Activated CD4-positive, alpha-beta memory T cell treated with anti-CD3 and anti-CD28 coated beads, Interleukin-2, amount 10 ng/mL, durations not matched to agents 7 days and 5 days (primary cell): ENCODE data around the gene MFNG. TPM values are rescaled to one million over a fixed set of nuclear protein-coding genes. Genes with fewer than 3 reads are reported as not detected.
A peak's percentile ranks its signal among the peaks of the same experiment; 100 is the strongest.

Experiments used
- CTCF ChIA-PET: fragments of 350-600 bp; sonication (Branson Sonifier 250); formaldehyde crosslinking; loops from one replicate; lab custom pipeline; 2021; ENCODE audit warnings: antibody characterized with exemption, inconsistent platforms; lab: Charles Lee
- POLR2A ChIA-PET: fragments of 350-600 bp; sonication (Branson Sonifier 250); formaldehyde crosslinking; loops from one replicate; lab custom pipeline; 2021; ENCODE audit warnings: antibody characterized with exemption; lab: Charles Lee
- DNase-seq: peaks from one replicate; pipeline ENCODE4 v3.0.0-alpha.2; 2020
- H3K27ac Mint-ChIP-seq: one replicate; pipeline ENCODE4 v1.8.0; 2021; ENCODE audit warnings: mild to moderate bottlenecking, mixed read lengths
- H3K27me3 Mint-ChIP-seq: one replicate; pipeline ENCODE4 v1.8.0; 2021; ENCODE audit warnings: mixed read lengths
- H3K36me3 Mint-ChIP-seq: one replicate; pipeline ENCODE4 v1.8.0; 2021; ENCODE audit warnings: low read depth, mixed read lengths
- H3K4me1 Mint-ChIP-seq: one replicate; pipeline ENCODE4 v1.8.0; 2021; ENCODE audit warnings: mixed read lengths
- H3K4me3 Mint-ChIP-seq: one replicate; pipeline ENCODE4 v1.8.0; 2021; ENCODE audit warnings: mild to moderate bottlenecking, mixed read lengths
- H3K9me3 Mint-ChIP-seq: one replicate; pipeline ENCODE4 v1.8.0; 2021; ENCODE audit warnings: mixed read lengths
- total RNA-seq, 2 experiments: library from RNA; stranded (reverse); gene quantifications; one replicate each; pipeline ENCODE4 v1.2.3, GENCODE V29; 2021

MFNG gene
- total RNA-seq, 2 experiments from 2014 or later: 200 to 203 TPM

GRCh38 chr22:37521236-37521739 lies 35.1 kb upstream of the MFNG start:
- Mint-ChIP-seq H3K36me3 (peaks cover 3% of the 10 kb centered on the region), H3K4me1 (peaks cover 17% of the 10 kb centered on the region), H3K4me3 (no peak overlapping the region), H3K27ac (no peak overlapping the region), H3K27me3 (peaks cover 58% of the 10 kb centered on the region), H3K9me3 (no peaks in the 10 kb centered on the region)
- ChIA-PET POLR2A (no interaction called here), CTCF (interaction anchor here (1.1 kb wide), 1 partner anchor 8 kb away, joined by 5 read pairs; no protein-coding TSS in a partner anchor)
- no peak for DNase-seq

GRCh38 chr22:37520776-37521191 lies 34.6 kb upstream of the MFNG start:
- CTCF ChIA-PET: interaction anchor here (1.1 kb wide), 1 partner anchor 9 kb away, joined by 5 read pairs; no protein-coding TSS in a partner anchor
- H3K27me3 Mint-ChIP-seq: peaks cover 57% of the 10 kb centered on the region
- POLR2A ChIA-PET: no interaction called here

GRCh38 chr22:37519268-37520195 lies 33.3 kb upstream of the MFNG start, which contains the start of gene CARD10:
CARD10 (minus strand) TSS chr22:37519415; CDS start chr22:37519200, 215 bp downstream.
- POLR2A ChIA-PET: no interaction called here

More at GRCh38 chr22:37520776-37521191, 34.6 kb upstream of the MFNG start:
- H3K27ac Mint-ChIP-seq: no peak overlapping the region
- H3K4me1 Mint-ChIP-seq: peaks cover 14% of the 10 kb centered on the region
- no peak overlapping the region for H3K4me3 Mint-ChIP-seq
- peaks cover 3% of the 10 kb centered on the region for H3K36me3 Mint-ChIP-seq
- DNase-seq: no peak
- no peaks in the 10 kb centered on the region for H3K9me3 Mint-ChIP-seq

GRCh38 chr22:37518509-37519267 lies 32.5 kb upstream of the MFNG start:
- ChIA-PET CTCF (no interaction called here), POLR2A (no interaction called here)
- no peaks in the 10 kb centered on the region for H3K9me3 Mint-ChIP-seq
- H3K36me3 Mint-ChIP-seq: peaks cover 3% of the 10 kb centered on the region
- no peak overlapping the region for H3K27ac Mint-ChIP-seq
- H3K4me3 Mint-ChIP-seq: peak overlapping the region; percentile 48
- H3K27me3 Mint-ChIP-seq: peaks cover 52% of the 10 kb centered on the region
- DNase-seq: no peak
- H3K4me1 Mint-ChIP-seq: peaks cover 10% of the 10 kb centered on the region

More at GRCh38 chr22:37519268-37520195, 33.3 kb upstream of the MFNG start, which contains the start of gene CARD10:
- peaks cover 10% of the 10 kb centered on the region for H3K4me1 Mint-ChIP-seq
- CTCF ChIA-PET: interaction anchor here (0.7 kb wide), 1 partner anchor 79 kb away, joined by 3 read pairs; no protein-coding TSS in a partner anchor
- no peak within 1 kb of the TSS for H3K27ac Mint-ChIP-seq
- H3K9me3 Mint-ChIP-seq: no peaks in the 10 kb centered on the region
- H3K27me3 Mint-ChIP-seq: peaks cover 55% of the 10 kb centered on the region
- no peak for DNase-seq
- H3K36me3 Mint-ChIP-seq: peaks cover 3% of the 10 kb centered on the region
- peak within 1 kb of the TSS; percentile 48 for H3K4me3 Mint-ChIP-seq

- no peak for DNase-seq
Measured at GRCh38 chr22:37517826-37518450, 31.8 kb upstream of the MFNG start.

GRCh38 chr22:37516456-37516855 lies 30.3 kb upstream of the MFNG start:
- no peaks in the 10 kb centered on the region for H3K9me3 Mint-ChIP-seq
- H3K4me3 Mint-ChIP-seq: no peak overlapping the region
- ChIA-PET POLR2A (no interaction called here), CTCF (interaction anchor here (0.6 to 1.0 kb wide), 2 partner anchors 17 to 221 kb away, joined by 3 to 4 read pairs; no protein-coding TSS in a partner anchor)
- H3K27ac Mint-ChIP-seq: no peak overlapping the region
- no peak for DNase-seq
- H3K4me1 Mint-ChIP-seq: peaks cover 10% of the 10 kb centered on the region
- H3K27me3 Mint-ChIP-seq: peaks cover 36% of the 10 kb centered on the region
- H3K36me3 Mint-ChIP-seq: peaks cover 3% of the 10 kb centered on the region

More at GRCh38 chr22:37517826-37518450, 31.8 kb upstream of the MFNG start:
- no peak overlapping the region for H3K27ac Mint-ChIP-seq
- ChIA-PET POLR2A (no interaction called here), CTCF (no interaction called here)
- H3K9me3 Mint-ChIP-seq: no peaks in the 10 kb centered on the region
- peaks cover 46% of the 10 kb centered on the region for H3K27me3 Mint-ChIP-seq
- H3K4me3 Mint-ChIP-seq: peak overlapping the region; percentile 48
- peaks cover 3% of the 10 kb centered on the region for H3K36me3 Mint-ChIP-seq
- H3K4me1 Mint-ChIP-seq: peaks cover 10% of the 10 kb centered on the region

- Mint-ChIP-seq H3K4me1 (peaks cover 10% of the 10 kb centered on the region), H3K4me3 (no peak overlapping the region), H3K27me3 (peaks cover 30% of the 10 kb centered on the region), H3K9me3 (no peaks in the 10 kb centered on the region), H3K36me3 (peaks cover 3% of the 10 kb centered on the region), H3K27ac (no peak overlapping the region)
- ChIA-PET CTCF (interaction anchor here (0.6 to 1.0 kb wide), 2 partner anchors 23 to 221 kb away, joined by 3 to 4 read pairs; no protein-coding TSS in a partner anchor), POLR2A (no interaction called here)
- no peak for DNase-seq
Measured at GRCh38 chr22:37515901-37516300, 29.7 kb upstream of the MFNG start.

GRCh38 chr22:37514526-37515051 lies 28.4 kb upstream of the MFNG start:
- no peak overlapping the region for H3K27ac Mint-ChIP-seq
- ChIA-PET CTCF (no interaction called here), POLR2A (no interaction called here)
- peaks cover 6% of the 10 kb centered on the region for H3K4me1 Mint-ChIP-seq
- H3K9me3 Mint-ChIP-seq: no peaks in the 10 kb centered on the region
- no peak overlapping the region for H3K4me3 Mint-ChIP-seq
- peaks cover 3% of the 10 kb centered on the region for H3K36me3 Mint-ChIP-seq
- DNase-seq: no peak
- H3K27me3 Mint-ChIP-seq: peaks cover 22% of the 10 kb centered on the region

GRCh38 chr22:37511395-37512104 lies 25.4 kb upstream of the MFNG start:
- POLR2A ChIA-PET: interaction anchor here (0.8 kb wide), 1 partner anchor 21 kb away, joined by 3 read pairs; no protein-coding TSS in a partner anchor
- no peak for DNase-seq

GRCh38 chr22:37510091-37510490 lies 23.9 kb upstream of the MFNG start:
- Mint-ChIP-seq H3K36me3 (no peaks in the 10 kb centered on the region), H3K27me3 (peaks cover 5% of the 10 kb centered on the region), H3K4me3 (no peak overlapping the region), H3K27ac (no peak overlapping the region), H3K9me3 (no peaks in the 10 kb centered on the region), H3K4me1 (no peaks in the 10 kb centered on the region)
- ChIA-PET CTCF (no interaction called here), POLR2A (no interaction called here)
- no peak for DNase-seq

More at GRCh38 chr22:37511395-37512104, 25.4 kb upstream of the MFNG start:
- H3K4me1 Mint-ChIP-seq: no peaks in the 10 kb centered on the region
- H3K27ac Mint-ChIP-seq: no peak overlapping the region
- no peaks in the 10 kb centered on the region for H3K9me3 Mint-ChIP-seq
- peaks cover 8% of the 10 kb centered on the region for H3K27me3 Mint-ChIP-seq
- CTCF ChIA-PET: interaction anchor here (0.7 to 1.6 kb wide), 2 partner anchors 39 to 59 kb away, joined by 3 to 4 read pairs; no protein-coding TSS in a partner anchor
- H3K36me3 Mint-ChIP-seq: no peaks in the 10 kb centered on the region
- H3K4me3 Mint-ChIP-seq: no peak overlapping the region

- ChIA-PET POLR2A (no interaction called here), CTCF (no interaction called here)
- Mint-ChIP-seq H3K36me3 (no peaks in the 10 kb centered on the region), H3K27me3 (peaks cover 5% of the 10 kb centered on the region), H3K9me3 (no peaks in the 10 kb centered on the region), H3K27ac (no peak overlapping the region), H3K4me1 (no peaks in the 10 kb centered on the region), H3K4me3 (no peak overlapping the region)
- DNase-seq: no peak
Measured at GRCh38 chr22:37509059-37509860, 23.1 kb upstream of the MFNG start.
